ENCODE measurements around the gene FAM53B.
"Not testable (repeated sequence)": the region's sequence is repeated elsewhere in the genome, so short reads cannot be mapped to it uniquely, and the experiment has no call there.

The FAM53B gene

DNA sequence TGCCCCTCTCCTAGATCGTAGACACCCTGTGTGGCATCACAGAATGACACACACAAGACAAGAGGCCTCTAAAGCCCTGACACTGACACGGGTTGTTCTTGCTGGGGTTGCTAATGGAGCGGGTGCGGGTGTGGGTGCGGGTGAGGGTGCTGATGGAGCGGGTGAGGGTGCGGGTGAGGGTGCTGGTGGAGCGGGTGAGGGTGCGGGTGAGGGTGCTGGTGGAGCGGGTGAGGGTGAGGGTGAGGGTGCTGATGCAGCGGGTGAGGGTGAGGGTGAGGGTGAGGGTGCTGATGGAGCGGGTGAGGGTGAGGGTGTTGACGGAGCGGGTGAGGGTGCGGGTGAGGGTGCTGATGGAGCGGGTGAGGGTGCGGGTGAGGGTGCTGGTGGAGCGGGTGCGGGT, 134.0 kb downstream of the FAM53B start:
- DNase-seq (ENCODE audit: low read depth): not testable (repeated sequence)

DNA sequence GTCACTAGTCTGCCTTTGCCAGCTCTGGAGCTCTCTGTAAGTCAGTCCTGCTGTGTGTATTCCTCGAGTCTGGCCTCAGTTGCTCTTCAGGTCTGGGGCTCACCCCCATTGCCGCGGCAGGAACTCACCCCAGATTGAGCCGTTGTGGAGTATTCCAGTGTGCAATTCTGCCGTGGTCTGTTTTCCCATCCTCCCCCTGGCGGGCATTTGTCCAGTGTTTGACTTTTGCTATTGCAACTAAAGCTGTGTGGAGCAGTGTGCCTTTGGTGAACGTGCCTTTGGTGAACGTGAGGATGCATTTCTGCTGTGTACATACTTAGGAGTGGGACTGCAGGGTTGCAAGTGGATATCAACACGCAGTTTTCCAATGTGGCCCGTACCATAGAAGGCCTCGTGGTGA, 134.5 kb downstream of the FAM53B start:
- no peak for DNase-seq (ENCODE audit: low read depth)

DNA sequence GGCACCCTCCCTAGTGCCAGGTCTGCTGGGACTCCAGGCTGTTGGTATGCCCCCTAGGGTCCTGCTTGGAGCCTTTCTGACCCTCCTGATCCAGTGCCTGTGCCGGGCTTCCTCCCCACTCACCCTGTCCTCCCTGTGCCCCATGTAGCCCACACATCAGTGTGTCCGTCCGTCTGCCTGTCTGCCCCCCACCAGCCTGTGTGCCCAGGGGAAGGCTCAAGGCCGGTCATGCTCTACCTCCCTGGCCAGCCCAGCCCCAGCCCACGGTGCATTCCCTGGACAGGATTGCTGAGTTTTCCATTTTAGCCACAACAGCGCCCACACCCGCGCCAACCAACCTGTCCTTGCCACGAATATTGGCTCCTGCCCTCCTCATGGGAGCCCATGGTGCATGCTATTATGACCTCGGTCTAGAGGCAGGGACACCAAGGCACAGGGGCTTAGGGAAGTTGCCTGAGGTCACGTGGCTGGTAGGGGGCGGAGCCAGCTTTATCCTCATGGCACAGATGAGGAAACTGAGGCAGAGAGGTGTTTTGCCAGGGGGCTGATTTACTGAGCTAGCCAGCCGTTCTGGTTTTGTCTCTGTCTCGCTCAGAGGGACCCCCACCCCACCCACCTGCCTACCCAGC, 136.0 kb downstream of the FAM53B start:
- no peak for DNase-seq (ENCODE audit: low read depth)

DNA sequence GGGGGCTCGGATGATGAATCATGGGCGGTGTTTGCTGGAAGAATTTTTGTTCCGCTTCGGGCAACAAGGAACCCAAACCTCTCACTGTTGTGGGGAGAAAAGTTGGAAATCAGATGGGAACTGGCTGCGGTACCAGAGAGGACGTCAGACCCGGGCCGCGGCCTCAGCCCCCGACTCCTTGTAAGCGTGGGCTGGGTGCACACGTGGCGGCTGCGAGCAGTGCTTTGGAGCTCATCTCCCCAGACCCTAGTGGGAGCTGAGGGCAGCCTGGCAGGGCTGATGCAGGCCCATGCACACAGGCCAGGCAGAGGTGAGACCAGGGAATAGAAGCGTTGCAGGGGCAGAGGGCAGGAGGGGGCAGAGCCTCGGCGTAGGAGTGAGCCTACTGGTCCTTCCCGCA, 136.5 kb downstream of the FAM53B start:
- no peak for DNase-seq (ENCODE audit: low read depth)

DNA sequence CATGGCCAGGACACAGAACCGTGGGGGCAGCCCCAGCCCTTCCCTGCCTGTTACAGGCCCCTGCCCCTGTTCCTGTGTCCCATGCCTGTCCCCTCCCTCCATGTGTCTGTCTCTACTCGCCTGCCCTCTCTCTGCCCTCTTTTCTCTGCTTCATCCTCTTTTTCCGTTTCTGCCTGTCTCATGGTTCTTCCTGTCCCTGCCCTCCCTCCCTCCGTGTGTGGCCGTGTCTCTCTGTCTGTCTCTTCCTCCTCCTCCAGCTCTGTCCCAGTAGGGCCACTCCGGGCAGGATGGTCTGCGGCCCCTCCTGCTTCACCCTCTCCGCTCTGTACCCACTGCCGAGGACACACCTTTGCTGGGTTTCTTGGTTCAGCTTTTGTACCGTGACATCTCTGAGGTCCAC, 137.4 kb downstream of the FAM53B start:
- DNase-seq (ENCODE audit: low read depth): no peak

DNA sequence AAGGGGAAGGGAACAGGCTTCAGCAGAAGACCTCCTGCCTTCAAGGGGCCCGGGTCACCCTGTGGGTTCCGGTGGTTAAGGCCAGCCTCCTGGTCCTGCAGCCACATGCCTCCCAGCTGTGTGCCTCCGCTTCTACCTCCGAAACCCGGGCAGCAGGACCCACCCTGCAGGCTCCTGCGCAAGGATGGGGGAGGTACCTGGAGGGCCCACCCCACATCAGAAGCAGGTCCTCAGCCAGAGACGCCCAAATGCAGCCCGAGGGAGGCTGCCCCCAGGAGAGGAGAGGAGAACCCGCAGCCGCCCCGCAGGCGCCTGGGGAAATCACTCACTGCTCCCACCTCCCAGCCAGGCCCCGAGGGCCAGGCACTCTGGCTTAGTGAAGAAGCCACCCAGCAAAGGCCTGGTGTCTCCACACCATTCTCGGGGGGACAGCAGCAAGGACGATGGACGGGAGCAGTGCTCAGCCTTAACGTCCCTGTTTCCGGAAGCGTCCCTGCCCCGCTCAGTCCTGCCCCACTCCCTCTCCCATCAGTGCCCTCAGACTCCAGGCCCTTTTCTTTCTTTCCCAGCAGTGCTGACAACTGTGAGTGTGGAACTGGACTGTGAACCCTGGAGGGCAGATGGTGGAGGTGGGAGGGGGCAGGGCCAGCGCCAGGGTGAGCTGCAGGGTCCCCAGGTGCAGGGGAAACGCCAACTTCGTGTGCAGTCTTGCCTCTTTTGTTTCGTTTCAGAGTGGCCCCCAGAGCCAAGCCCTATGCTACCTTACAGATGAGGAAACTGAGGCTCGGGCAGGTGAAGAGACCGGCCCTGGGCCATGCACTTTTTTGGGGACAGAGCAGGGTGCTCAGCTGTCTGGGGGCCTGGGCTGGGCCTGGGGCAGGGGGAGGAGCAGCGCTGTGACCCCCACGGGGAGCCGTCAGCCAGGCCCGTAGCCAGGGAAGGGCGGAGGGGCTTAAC, 138.0 kb downstream of the FAM53B start:
- DNase-seq (ENCODE audit: low read depth): no peak

DNA sequence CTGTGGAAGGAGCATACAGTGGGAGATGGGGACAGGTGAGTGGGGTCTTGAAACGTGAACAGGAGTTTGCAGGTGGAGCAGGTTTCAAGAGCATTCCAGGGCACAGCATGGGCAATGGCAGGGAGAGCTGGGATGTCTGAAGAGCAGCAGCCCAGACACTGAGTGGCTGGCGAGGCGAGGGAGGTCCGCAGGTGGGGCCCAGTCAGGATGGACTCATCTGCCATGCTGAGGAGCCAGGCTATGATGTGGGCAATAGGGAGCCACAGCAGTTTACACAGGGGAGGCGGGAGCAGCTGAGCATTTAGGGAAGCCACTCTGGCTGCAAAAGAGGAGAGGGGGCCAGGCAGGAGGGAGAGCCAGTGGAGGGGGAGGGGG, 138.7 kb downstream of the FAM53B start:
- DNase-seq (ENCODE audit: low read depth): no peak

DNA sequence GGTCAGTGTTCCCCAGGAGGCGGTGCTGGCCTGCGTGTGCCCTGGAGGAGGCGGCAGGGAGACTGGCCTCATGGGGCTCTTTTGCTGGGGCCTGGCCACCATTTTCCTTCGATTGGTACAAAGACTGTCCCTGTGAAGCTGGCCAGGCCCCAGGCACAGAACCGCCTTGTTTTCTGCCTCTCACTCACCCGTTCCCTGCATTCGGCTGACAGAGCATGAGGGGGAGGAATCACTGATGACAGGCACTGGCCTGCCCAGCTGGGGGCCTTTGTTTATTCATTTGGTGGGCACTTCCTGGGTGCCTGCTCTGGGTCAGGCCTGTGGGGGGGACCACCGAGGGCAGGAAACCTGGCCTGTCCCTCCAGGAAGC, 139.2 kb downstream of the FAM53B start:
- no peak for DNase-seq (ENCODE audit: low read depth)

DNA sequence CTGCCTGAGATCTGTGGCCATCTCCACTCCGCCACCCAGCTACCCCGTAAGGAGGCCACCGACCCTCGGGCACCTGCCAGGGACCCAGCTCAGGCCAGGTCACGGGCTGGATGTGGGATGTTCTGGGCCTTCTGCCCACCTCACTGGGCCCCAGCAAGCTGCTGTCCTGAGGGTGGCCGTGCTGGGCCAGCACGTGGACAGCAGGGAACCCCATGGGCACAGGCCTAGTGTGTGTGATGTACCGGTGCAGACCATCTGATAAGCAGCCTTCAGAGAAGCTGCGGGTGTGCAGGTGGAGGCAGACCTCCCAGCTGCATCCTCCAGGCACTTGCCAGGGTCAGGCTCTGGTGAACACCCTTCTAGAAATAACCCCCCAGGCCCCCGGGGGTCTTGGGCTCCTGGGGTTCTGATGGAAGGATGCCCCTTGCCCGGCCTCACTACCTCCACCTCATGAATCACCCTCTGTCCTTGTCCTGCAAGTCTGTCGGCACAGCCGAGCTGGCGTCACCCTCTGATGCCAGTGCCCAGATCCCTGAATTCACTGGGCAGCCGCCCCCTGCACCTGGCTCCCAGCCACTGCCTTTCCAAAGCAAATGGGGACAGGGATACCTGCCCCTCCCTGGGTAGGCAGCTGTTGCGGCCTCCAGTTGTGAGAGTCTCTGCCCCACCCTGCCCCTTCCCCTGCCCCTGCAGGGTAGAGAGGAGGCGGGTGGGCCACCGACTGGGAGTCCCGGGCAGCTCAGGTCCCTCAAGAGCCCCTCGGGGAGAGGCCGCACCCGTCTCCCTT, 139.8 kb downstream of the FAM53B start:
- no peak for DNase-seq (ENCODE audit: low read depth)

DNA sequence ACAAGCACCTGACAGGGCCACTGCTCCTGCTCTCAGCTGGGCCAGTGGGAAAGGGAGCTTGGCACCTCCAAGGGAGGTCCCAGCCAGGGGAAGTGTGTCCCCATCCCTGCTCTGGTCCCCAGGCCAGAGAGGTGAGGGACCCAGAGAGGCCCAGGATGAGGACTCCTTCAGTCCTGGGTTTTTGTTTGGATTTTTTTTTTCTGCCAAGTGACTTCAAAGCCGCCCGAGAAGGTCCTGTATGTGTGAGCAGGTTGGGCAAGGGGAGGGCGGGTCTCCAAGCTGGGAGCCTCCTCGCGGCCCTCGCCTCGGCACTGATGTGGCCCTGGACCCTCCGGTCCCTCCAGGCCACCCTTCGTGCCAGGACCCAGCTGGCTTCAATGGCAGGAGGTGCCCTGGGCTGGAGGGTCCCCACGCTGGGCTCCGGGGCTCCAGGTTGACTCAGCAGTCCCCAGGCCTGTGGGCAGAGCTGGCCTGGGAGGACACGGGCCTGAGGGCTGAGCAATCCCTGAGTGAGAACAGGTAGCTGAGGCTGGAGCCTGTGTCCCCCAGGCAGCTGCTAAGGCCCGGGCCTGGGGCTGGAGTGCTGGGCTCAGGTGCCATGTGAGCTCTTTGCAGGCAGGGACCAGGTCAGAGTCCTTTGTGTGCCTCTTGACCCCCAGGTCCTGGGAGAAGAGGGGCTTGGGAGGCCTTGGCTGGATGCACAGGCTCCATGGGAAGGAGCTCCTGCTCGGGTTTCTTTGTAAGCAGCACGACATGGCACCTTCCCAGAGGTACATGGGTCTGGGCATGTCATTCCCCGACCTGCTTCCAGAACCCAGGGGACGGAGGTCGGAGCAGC, 140.6 kb downstream of the FAM53B start:
- no peak for DNase-seq (ENCODE audit: low read depth)

DNA sequence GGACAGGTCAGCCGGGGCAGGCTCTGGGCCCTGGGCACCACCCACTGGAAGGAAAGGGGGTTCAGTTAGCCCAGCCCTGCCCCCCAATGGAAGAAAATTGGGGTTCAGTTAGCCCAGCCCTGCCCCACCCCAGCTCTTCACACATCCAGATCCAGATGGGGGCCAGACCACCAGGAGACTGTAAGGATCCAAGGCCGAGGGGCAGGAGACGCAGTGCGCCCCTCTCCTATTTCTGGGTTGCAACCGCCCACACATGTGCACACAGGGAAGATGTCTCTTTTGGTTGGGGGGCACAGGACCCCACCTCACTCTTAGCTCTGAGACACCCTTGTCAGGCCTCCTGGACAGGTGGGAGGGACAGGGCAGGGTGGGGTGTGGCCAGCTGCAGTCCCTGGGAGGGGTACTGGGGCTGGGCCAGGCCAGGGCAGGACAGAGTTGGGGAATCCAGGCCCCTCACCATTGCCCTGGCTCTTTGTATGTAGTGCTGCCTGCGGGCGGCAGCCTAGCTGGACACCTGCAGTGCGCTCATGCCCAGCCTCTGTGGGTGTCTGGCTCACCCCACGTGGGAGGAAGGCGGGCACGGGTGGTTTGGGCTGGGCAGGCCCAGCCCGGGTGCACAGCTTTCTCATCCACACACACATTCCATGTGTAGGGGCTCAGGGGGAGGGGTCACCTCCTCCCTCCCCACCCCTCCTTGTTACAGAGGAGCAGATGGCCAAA, 141.4 kb downstream of the FAM53B start:
- no peak for DNase-seq (ENCODE audit: low read depth)

DNA sequence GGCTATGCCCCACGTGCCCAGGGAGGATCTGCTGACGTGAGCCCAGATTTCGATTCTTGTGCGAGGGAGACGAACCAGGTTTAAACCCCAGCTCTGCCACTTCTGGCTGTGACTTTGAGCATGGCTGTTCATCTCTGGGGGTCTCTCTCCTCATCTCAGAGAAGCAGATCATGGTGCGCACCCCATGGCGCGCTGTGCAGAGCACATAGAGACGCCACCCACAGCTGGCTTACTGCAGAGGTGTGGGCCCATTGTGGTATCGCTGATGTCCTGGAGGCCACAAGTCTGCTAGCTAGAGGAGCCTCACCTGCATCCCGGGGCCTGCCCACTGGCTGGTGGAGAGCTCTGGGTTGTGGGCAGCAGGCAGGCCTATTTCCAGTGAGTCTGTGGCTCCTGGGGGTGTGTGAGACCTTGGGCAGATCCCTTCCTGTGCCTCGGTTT, 142.0 kb downstream of the FAM53B start:
- no peak for DNase-seq (ENCODE audit: low read depth)

DNA sequence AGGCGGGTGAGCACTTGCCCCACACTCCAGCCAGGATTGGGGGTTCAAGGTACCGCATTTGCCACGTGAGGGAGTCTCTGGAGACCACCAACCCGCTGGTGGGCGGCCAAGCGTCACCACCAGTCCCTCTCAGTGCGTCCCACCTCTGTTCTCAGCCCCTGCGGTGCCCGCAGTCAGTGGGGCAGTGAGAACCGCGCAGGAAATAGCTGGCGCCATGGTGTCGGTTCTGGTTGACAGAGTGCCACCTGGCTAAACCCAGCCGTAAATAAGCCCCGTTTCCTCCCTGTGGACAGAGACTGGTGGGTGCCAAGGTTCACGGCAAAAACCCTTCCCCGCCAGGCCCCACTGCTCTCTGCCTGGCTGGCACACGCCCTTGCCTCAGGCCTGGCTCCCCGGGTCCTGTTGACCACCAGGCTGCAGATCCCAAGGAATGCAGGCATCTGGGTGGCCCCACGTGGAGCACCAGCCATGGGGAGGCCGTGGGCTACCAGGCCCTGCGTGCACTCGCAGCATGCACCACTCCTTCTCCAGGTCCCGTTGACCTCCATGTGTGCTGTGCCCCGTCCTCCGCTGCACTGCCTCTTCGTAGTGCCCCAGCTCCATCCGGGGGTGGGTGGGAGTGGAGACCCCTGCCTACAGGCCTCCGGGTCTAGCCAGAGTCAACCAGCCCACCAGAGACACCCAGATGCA, 142.6 kb downstream of the FAM53B start:
- no peak for DNase-seq (ENCODE audit: low read depth)

DNA sequence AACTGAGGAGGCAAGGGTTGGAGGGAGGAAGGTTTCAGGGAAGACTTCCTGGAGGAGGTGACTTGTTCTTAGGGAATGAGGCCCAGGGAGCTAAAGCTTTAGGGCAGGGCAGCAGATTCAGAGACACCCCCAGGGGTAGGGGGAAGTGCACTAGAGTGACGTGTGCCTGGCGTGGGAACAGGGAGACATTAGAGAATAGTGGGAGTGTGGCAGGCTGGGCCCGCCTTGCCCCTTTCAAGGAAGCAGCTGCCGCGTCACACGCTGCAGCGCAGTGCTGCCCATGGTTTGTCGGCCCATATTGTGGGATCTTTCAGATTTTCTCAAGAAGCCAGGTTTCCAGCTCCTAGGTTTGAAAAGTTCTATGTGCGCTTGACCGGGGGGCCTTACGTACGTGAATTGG, 143.2 kb downstream of the FAM53B start:
- no peak for DNase-seq (ENCODE audit: low read depth)

DNA sequence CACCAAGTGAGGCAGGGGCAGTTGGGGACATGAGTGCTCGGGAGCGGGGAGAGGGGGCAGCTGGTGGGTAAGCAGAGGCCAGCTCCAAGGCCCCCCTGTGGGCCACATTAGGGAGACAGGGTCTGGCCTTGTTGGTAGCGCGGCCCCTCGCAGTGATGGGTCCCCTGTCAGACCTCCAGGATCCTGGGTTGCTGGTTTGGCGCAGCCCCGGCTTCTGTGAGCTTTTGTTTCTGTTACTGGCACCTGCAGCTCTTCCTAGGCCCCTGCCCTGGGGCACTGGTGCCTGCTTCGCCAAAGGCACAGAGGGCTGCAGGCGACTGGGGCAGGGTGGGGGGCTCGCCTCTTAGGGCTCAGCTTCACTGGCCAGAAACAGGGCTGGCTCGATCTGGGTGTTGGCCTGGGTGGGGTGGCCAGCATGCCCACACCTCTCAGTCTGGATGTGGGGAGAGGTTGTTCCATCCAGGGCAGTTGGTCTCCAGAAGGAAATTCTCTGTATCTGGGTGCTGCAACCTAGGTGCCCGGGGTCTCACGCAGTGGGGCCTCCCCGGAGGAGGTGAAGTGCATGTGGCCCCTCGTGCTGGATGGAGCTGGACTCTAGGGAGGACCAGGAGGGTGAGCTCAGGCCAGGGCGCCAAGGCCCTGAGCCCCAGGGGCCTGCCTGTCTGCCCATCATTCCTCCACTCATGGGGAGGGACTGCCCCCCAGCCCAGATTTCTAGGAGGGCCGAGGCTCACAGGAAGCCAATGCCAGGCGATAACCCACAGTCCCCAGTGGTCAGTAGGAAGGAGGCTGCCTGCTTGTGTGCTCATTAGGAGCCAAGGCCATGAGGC, 143.9 kb downstream of the FAM53B start:
- DNase-seq (ENCODE audit: low read depth): no peak

DNA sequence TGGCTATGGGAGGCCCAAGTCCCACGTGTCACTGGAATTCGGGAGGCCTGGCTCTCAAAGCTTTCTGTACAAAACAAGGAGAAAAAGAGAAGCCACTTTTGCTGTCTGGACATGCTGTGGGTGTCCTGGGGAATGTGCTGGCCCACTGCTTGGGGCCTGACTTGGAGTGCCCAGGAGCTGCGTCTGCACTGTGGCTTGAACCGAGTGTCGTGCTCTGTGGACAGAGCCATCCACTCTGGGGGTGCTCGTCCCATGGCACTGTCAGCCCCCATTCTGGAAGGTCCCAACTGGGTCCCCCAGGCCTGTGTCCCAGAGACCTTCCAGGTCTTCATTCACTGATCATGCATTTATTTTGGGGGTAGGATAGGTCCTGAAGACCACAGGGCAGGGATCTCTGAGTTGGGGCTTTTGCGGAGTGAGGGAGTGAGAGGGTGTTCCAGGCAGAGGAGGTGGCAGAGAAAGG, 144.6 kb downstream of the FAM53B start:
- DNase-seq (ENCODE audit: low read depth): no peak

DNA sequence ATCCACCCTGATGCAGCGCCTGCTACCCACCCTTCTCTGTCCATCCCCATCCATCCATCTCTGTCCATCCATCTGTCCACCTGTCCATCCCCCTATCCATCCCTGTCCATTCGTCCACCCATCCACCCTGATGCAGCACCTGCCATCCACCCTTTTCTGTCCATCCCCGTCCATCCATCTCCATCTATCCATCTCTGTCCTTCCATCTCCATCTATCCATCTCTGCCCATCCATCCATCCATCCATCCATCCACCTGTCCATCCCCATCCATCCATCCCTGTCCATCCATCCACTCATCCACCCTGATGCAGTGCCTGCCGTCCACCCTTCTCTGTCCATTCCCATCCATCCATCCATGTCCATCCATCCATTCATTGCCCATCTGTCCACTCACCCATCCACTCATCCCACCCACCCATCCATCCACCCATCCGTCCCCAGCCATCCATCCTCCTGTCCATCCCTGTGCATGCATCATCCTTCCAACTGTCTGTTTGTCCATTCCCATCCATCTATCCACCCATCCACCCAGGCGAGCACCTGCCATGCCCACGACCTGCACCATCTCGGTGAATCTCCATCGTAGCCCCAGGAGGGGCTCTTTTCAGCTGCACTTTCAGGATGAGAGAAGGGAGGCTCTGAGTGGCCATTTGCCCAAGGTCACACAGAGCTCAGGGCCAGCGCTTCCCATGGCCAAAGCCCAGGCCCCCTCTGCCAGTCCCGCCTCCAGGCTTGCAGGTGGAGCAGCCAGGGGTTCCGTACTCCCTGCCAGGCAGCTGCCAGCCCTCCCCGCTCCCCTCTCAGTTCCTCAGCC, 145.2 kb downstream of the FAM53B start:
- DNase-seq (ENCODE audit: low read depth): no peak

DNA sequence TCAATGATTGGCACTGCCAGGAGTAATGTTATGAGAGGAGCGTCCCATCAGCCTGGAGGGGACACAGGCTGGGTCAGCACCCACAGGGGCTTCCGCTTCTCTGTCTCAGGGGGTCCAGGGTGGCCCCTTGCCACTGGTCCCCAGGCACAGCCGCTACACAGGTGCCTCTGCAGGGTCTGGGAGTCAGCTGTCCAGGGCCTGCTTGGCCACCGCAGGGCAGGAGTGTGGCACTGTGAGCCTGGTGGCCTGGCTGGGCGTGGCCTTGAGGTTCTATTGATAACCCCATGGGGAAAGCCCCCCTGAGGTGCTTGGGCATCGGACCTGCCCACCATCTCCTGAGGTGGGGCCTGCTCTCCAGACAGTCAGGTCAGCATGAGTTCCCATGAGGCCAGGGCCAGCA, 146.0 kb downstream of the FAM53B start:
- no peak for DNase-seq (ENCODE audit: low read depth)

DNA sequence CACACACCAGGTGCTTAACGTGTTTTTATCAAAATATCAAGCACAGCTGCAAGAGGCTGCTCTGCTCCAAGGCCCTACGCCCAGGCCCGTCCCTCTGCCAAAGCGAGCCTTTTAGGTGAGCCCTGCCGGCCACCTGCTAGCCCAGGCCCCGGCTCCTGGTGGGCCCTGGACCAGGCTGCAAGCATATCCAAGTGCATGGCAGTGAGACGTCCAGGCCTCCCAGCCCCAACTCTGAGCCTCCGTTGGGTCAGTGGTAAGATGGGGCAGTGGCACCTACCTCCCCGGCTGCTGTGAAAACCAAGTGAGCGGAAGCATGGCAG, 146.4 kb downstream of the FAM53B start:
- DNase-seq (ENCODE audit: low read depth): no peak

Data from CMK (cell line).